D341Med (cell line): Measurements from ENCODE around the gene UPF2.
"Not testable (repeated sequence)": the region's sequence is repeated elsewhere in the genome, so short reads cannot be mapped to it uniquely, and the experiment has no call there.

Experiments
- DNase-seq: peaks from one replicate; pipeline ENCODE4 v3.0.0; 2012; ENCODE audit warnings: low spot score

The UPF2 gene

DNA sequence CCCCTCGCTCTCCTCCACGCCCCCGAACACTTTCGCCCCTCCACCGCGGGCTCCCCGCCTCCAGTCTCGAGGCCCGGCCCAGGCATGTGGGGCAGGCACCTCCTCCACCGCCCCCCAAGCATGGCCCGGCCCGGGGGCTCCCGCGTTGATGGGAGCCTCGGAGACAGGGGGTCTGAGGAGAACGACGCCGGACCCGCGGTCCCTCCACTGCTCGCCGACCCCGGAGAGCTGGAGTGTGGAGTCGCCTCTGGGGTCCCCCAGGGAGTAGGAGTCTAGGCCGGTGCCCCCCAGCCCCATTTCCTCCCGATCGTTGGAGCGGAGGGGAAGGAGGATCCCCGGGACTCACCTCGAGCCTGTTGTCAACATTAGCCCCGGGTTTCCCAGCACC lies 206 bp downstream of the UPF2 start:
- DNase-seq, result no peak

DNA sequence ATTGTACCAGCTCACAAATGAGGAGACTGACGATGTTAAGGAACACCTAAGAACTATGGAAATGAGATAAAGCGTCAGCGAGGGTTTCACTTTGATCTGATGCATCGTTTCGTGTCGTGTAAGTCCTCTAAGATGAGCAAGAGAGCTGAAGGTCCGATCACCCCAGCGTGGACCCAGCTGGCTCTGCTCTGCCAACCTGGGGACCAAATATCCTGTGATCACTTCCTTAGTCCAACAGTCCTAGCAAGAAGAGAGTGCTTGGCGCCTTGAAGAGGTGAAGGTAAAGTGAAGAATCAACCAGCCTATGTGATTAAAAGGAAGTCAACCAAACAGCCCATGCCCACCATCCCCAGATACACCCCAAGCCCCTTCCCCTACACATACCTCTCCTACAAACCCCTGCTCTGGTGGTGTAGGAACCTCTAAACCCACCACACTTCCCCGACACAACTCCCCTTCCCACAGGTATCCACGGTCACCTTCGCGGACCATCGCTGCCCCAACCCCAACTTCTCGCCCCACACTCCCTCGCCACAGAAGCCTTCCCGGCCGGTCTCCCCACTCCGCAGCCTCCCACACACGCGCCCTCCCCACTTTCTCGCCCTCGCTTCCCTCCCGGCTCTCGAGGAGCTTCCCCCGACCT lies 722 bp downstream of the UPF2 start:
- DNase-seq, result peak; percentile 24

- DNase-seq, result no peak
Observed at GRCh38 chr10:12036073-12036655, 6.4 kb downstream of the UPF2 start.

- DNase-seq, result no peak
Observed at GRCh38 chr10:12031404-12031803, 11.2 kb downstream of the UPF2 start.

GRCh38 chr10:12027539-12027938 lies 15.1 kb downstream of the UPF2 start:
- DNase-seq, result no peak

DNA sequence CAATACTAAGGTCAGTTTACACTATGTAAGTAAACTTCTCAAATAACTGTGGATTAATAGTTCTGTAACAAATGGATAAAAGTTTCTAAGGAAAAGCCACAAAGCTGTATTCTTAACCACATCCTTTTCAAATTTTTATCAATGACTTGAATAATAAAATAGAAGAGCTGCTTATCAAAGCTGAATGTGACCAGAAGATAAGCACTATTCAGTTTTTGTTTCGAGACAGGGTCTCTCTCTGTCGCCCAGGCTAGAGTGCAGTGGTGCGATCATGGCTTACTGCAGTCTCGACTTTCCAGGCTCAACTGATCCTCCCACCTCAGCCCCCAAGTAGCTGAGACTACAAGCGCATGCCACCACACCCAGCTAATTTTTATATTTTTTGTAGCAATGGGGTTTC lies 17.0 kb downstream of the UPF2 start:
- DNase-seq, result no peak

DNA sequence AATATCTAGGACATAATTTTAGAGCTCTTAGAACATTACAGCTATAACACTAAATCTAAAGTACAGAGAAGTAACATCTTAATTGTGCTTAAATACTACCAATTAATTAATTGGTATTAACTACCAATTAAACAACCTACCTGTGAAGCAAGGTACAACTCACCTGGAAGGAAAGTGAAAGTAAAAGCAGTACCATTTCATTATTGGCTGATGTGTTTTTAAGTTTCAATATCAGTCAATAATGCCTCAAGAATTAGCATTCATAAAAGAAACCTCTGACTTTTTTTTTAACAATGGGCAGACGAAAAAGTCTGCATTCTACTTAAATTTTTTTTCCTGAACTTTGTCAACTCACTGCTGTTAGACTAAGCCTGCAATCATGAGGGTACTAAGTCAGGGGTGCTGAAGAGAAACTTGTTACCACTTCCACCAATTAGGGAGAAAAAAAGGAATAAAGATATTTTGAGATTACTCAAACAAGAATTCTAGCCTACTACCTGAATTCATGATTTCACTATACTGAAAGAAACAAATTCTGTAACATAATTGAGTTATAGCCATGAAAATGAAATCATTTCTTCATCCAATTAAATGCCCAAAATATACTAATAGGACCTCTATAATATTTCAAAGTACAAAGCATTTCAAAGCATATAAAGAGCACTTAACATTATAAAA lies 19.9 kb downstream of the UPF2 start:
- no peak for DNase-seq

- no peak for DNase-seq
Observed at GRCh38 chr10:12020574-12020973, 22.0 kb downstream of the UPF2 start.

DNA sequence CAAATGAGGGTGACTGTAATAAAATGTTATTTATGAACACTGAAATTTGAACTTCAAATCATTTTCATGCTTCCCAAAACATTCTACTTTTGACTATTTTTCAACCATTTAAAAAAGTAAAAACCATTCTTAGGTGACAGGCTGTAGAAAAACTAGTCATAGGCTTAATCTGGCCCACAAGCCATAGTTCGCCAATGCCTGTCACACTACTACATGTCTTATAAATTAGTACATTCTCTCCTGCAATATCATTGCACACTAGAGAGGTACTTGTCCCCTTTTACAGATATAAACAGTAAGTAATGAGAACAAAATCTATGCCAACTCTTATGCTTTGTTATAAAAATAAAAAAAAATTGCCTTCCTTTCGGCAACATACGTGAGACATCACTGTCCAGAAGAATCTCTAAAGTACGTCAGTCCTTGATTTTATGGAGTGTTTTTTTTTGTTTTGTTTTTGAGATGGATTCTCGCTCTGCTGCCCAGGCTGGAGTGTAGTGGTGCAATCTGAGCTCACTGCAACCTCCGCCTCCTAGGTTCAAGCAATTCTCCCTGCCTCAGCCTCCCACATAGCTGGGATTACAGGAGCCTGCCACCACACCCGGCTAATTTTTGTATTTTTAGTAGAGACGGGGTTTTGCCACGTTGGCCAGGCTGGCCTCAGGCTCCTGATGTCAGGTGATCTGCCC lies 23.2 kb downstream of the UPF2 start:
- no peak for DNase-seq

GRCh38 chr10:12018438-12019282 lies 23.9 kb downstream of the UPF2 start:
- no peak for DNase-seq

GRCh38 chr10:12013926-12014325 lies 28.7 kb downstream of the UPF2 start:
- DNase-seq, result no peak

DNA sequence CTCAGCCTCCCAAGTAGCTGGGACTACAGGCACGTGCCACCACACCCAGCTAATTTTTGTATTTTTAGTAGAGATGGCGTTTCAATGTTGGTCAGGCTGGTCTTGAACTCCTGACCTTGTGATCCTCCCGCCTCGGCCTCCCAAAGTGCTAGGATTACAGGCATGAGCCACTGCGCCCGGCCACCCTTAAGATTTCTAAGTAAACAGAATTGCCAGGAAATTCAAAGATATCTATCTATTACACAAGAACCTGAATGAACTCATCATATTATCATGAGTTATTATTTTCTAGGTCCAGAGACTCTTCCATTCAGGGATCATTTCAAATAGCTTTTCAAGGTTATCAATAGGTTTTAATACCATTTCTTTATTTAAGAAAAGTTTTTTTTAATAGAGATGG lies 29.2 kb downstream of the UPF2 start:
- not testable (repeated sequence) for DNase-seq

- no peak for DNase-seq
Observed at GRCh38 chr10:12010353-12010752, 32.3 kb downstream of the UPF2 start.

- not testable (repeated sequence) for DNase-seq
Observed at GRCh38 chr10:12008842-12009241, 33.8 kb downstream of the UPF2 start.

GRCh38 chr10:12006671-12007070 lies 35.9 kb downstream of the UPF2 start:
- peak; percentile 27 for DNase-seq

GRCh38 chr10:11993834-11994468 lies 48.7 kb downstream of the UPF2 start:
- no peak for DNase-seq

GRCh38 chr10:11988924-11989323 lies 53.7 kb downstream of the UPF2 start:
- DNase-seq, result no peak

DNA sequence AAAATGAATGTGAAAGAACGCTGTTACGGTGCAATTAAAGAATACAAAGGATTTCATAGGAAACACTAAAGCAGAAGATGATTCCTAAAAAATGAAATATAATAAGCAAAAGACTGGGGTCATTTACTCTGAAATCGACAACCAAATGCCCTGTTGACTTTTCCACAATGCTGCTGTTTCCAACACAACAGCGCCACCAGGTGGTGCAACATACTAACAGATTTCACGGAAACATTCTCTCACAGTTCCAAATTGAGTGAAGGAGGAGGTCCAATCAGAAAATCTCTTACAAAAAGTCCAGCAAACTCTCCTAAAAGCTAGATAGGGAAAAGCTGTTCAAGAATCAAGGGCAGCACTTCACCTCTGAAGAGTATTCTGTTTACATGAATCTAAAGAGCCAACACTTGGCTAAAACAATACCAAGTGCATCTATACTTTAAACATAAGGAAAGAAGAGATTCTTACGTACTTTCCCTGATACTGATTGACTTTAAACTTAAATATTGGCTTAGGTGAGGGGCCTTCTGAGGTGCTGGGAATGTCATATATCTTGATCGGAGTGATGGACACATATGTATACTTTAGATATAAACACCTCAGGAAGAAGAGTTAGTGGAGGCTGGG lies 55.9 kb downstream of the UPF2 start:
- peak; percentile 76 for DNase-seq

- no peak for DNase-seq
Observed at GRCh38 chr10:11982253-11982652, 60.4 kb downstream of the UPF2 start.

- DNase-seq, result no peak
Observed at GRCh38 chr10:11975795-11976194, 66.8 kb downstream of the UPF2 start.

GRCh38 chr10:11972523-11972922 lies 70.1 kb downstream of the UPF2 start:
- DNase-seq, result not testable (repeated sequence)
